ENCODE results near the gene KLHL7. TPM values are rescaled to one million over a fixed set of nuclear protein-coding genes. Genes with fewer than 3 reads are reported as not detected.

Gene KLHL7
- total RNA-seq, 4 donors from 2014 or later: 9.2 to 27.4 (median 25.3) TPM

DNA sequence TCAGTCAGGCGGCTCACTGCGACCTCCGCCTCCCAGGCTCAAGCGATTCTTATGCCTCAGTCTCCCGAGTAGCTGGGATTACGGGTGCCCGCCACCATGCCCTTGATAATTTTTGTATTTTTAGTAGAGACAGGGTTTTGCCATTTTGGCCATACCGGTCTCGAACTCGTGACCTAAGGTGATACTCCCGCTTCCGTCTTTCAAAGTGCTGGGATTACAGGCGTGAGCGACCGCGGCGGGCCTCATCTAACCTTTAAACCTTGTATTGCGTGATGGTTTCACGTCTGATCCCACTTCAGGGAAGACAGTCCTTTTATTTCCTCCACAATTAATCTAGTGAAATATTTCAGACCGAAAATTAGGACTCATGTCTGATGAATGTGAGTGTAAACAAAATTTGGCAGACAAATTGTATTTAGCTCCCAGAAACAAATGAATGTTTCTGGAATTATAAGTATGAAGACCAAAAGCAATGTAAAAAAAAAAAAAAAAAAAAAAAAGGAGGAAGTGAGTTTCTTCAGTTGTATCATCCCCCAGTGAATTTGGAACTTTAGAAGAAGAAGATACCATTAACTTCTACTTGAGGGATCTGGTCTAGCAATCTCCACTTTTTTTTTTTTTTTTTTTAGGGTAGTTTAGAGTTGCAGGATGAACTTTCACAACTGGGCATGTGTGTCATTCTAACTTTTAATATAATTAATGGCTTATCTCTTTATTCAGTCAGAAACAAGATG, 77.9 kb downstream of the KLHL7 start:
- TF ChIP-seq EP300 (IDR thresholded peaks at IDR 0.05; ENCODE audit: low read depth) (no peak), POLR2AphosphoS5 (IDR thresholded peaks at IDR 0.05) (no peak), POLR2A (IDR thresholded peaks at IDR 0.05) (no peak)
- TF ChIP-seq, protein P1, sequence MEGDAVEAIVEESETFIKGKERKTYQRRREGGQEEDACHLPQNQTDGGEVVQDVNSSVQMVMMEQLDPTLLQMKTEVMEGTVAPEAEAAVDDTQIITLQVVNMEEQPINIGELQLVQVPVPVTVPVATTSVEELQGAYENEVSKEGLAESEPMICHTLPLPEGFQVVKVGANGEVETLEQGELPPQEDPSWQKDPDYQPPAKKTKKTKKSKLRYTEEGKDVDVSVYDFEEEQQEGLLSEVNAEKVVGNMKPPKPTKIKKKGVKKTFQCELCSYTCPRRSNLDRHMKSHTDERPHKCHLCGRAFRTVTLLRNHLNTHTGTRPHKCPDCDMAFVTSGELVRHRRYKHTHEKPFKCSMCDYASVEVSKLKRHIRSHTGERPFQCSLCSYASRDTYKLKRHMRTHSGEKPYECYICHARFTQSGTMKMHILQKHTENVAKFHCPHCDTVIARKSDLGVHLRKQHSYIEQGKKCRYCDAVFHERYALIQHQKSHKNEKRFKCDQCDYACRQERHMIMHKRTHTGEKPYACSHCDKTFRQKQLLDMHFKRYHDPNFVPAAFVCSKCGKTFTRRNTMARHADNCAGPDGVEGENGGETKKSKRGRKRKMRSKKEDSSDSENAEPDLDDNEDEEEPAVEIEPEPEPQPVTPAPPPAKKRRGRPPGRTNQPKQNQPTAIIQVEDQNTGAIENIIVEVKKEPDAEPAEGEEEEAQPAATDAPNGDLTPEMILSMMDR (IDR thresholded peaks at IDR 0.05): no peak
- Histone ChIP-seq H3K4me3 (peak overlapping the region in 1 of 4 donors; percentile 77), H3K4me1 (peaks cover 8 to 30% (median 16%) of the 10 kb centered on the region in 4 donors), H3K9me3 (no peaks in the 10 kb centered on the region), H3K36me3 (peaks cover 0 to 31% (median 13%) of the 10 kb centered on the region in 4 donors), H3K27me3 (no peaks in the 10 kb centered on the region), H3K27ac (peak overlapping the region in 2 of 4 donors; percentile 96)
- intact Hi-C loops (cut with DNase I; ENCODE audit: low total_unique reads): loop anchor here (5.0 to 10.0 kb wide), 2 partner anchors 61 to 76 kb away; partner anchors contain the start of genes GPNMB and KLHL7
- 86 to 92% methylated on average over 20 of the region's 20 CpGs for WGBS, 2 donors (ENCODE audit: low coverage in 1 of 2)
- in situ Hi-C loops (cut with MboI; ENCODE audit: low pct_ligation_motif_present in 1 of 4, low pct_unique_long_range_greater_than_20kb in 1 of 4, low sequenced_read_pairs in 3 of 4): loop anchor here in 2 of 4 donors (10.0 kb wide), 2 partner anchors 79 to 111 kb away; partner anchors contain the start of genes KLHL7 (in 2 of the 2) and MALSU1 (in 1 of the 2)
- no peak for DNase-seq

DNA sequence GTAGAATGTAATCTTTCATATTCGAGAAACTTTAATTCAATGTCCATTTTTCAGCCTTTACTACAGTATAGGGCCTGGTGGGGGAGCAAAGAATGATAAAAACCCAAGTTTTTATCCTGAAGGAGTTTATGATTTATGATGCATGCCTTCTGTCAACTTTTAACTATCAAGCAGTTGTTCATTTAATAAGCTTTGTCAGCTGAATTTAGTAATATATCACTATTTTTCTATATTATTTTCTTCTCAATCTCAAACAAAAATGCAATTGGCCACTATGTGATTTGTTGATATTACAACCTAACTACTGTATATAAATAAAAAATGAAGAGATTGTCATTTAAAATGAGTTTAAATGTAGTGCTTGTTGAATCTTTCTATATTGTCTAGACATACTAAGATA, 78.7 kb downstream of the KLHL7 start:
- Histone ChIP-seq H3K9me3 (no peaks in the 10 kb centered on the region), H3K36me3 (peaks cover 0 to 40% (median 18%) of the 10 kb centered on the region in 4 donors), H3K4me3 (no peak overlapping the region), H3K27ac (no peak overlapping the region), H3K4me1 (peaks cover 8 to 30% (median 16%) of the 10 kb centered on the region in 4 donors), H3K27me3 (no peaks in the 10 kb centered on the region)
- WGBS, 2 donors (ENCODE audit: low coverage in 1 of 2): 79 to 86% methylated on average over 1 of the region's 1 CpG
- in situ Hi-C loops (cut with MboI; ENCODE audit: low pct_ligation_motif_present in 1 of 4, low pct_unique_long_range_greater_than_20kb in 1 of 4, low sequenced_read_pairs in 3 of 4) (loop anchor here in 2 of 4 donors (10.0 kb wide), 2 partner anchors 79 to 111 kb away; partner anchors contain the start of genes KLHL7 (in 2 of the 2) and MALSU1 (in 1 of the 2)), intact Hi-C loops (cut with DNase I; ENCODE audit: low total_unique reads) (loop anchor here (5.0 to 10.0 kb wide), 2 partner anchors 61 to 77 kb away; partner anchors contain the start of genes GPNMB and KLHL7)
- no peak for DNase-seq
- TF ChIP-seq POLR2AphosphoS5 (IDR thresholded peaks at IDR 0.05) (no peak), POLR2A (IDR thresholded peaks at IDR 0.05) (no peak), EP300 (IDR thresholded peaks at IDR 0.05; ENCODE audit: low read depth) (no peak)
- TF ChIP-seq, protein P1 (IDR thresholded peaks at IDR 0.05): no peak

DNA sequence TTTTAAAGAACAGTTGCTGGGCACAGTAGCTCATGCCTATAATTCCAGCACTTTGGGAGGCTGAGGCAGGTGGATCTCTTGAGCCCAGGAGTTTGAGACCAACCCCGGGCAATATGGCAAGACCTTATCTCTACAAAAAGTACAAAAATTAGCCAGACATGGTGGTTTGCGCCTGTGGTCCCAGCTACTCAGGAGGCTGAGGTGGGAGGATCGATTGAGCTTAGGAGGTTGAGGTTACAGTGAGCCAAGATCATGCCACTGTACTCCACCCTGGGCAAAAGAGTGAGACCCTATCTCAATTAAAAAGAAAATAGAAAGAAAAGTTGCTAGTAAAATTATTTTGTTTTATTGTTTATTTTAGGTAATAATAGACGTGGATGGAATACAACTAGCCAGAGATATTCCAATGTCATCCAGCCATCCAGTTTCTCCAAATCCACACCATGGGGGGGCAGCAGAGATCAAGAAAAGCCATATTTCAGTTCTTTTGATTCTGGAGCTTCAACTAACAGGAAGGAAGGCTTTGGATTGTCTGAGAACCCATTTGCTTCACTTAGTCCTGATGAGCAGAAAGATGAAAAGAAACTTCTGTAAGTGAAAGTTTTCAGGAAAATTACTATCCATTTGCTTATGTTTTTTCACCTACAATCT, 79.2 kb downstream of the KLHL7 start:
- no peak overlapping the region for H3K27ac ChIP-seq
- peaks cover 8 to 30% (median 16%) of the 10 kb centered on the region in 4 donors for H3K4me1 ChIP-seq
- H3K27me3 ChIP-seq: no peaks in the 10 kb centered on the region
- intact Hi-C loops (cut with DNase I; ENCODE audit: low total_unique reads): loop anchor here (5.0 to 10.0 kb wide), 2 partner anchors 60 to 78 kb away; partner anchors contain the start of genes GPNMB and KLHL7
- 74 to 75% methylated on average over 4 of the region's 4 CpGs for WGBS, 2 donors (ENCODE audit: low coverage in 1 of 2)
- no peak overlapping the region for H3K4me3 ChIP-seq
- in situ Hi-C loops (cut with MboI; ENCODE audit: low pct_ligation_motif_present in 1 of 4, low pct_unique_long_range_greater_than_20kb in 1 of 4, low sequenced_read_pairs in 3 of 4): loop anchor here in 2 of 4 donors (10.0 kb wide), 2 partner anchors 80 to 110 kb away; partner anchors contain the start of genes KLHL7 (in 2 of the 2) and MALSU1 (in 1 of the 2)
- no peaks in the 10 kb centered on the region for H3K9me3 ChIP-seq
- peak; percentile 43 for DNase-seq
- TF ChIP-seq, protein P1 (IDR thresholded peaks at IDR 0.05): peak; percentile 33 to 44 (median 38)
- TF ChIP-seq POLR2A (IDR thresholded peaks at IDR 0.05) (no peak), EP300 (IDR thresholded peaks at IDR 0.05; ENCODE audit: low read depth) (no peak)
- peaks cover 0 to 44% (median 18%) of the 10 kb centered on the region in 4 donors for H3K36me3 ChIP-seq
